Activated CD8-positive, alpha-beta T cell treated with anti-CD3 and anti-CD28 coated beads, Interleukin-2, amount 10 ng/mL, durations not matched to agents 7 days and 5 days (primary cell): ENCODE measurements around the gene CCDC91. TPM values are rescaled to one million over a fixed set of nuclear protein-coding genes. Genes with fewer than 3 reads are reported as not detected.

ENCODE experiments used
- ATAC-seq: fragments of 150-1000 bp; cut with Tn5 transposase; one replicate; pipeline ENCODE4 v1.10.0; 2021; ENCODE audit warnings: moderate library complexity
- CTCF ChIA-PET: fragments of 350-600 bp; sonication (Branson Sonifier 250); formaldehyde crosslinking; loops from one replicate; lab custom pipeline; 2021; ENCODE audit warnings: antibody characterized with exemption; lab: Charles Lee
- POLR2A ChIA-PET: fragments of 350-600 bp; sonication (Branson Sonifier 250); formaldehyde crosslinking; loops from one replicate; lab custom pipeline; 2021; ENCODE audit warnings: antibody characterized with exemption; lab: Charles Lee
- DNase-seq: peaks from one replicate; pipeline ENCODE4 v3.0.0-alpha.2; 2020
- H3K27ac Mint-ChIP-seq: one replicate; pipeline ENCODE4 v1.8.0; 2021; ENCODE audit warnings: mild to moderate bottlenecking, mixed read lengths
- H3K27me3 Mint-ChIP-seq: one replicate; pipeline ENCODE4 v1.8.0; 2021; ENCODE audit warnings: low read depth, mixed read lengths
- H3K36me3 Mint-ChIP-seq: one replicate; pipeline ENCODE4 v1.8.0; 2021; ENCODE audit warnings: low read depth, mixed read lengths
- H3K4me1 Mint-ChIP-seq: one replicate; pipeline ENCODE4 v1.8.0; 2021; ENCODE audit warnings: low read depth, mixed read lengths
- H3K4me3 Mint-ChIP-seq: one replicate; pipeline ENCODE4 v1.8.0; 2021; ENCODE audit warnings: mild to moderate bottlenecking, mixed read lengths
- H3K9me3 Mint-ChIP-seq: one replicate; pipeline ENCODE4 v1.8.0; 2022; ENCODE audit warnings: mixed read lengths; ENCODE audit not compliant: insufficient read depth
- total RNA-seq, 2 experiments: library from RNA; stranded (reverse); gene quantifications; one replicate each; pipeline ENCODE4 v1.2.3, GENCODE V29; 2021

Gene CCDC91
- total RNA-seq, 2 experiments from 2014 or later, result 18.4 to 23.4 TPM

DNA sequence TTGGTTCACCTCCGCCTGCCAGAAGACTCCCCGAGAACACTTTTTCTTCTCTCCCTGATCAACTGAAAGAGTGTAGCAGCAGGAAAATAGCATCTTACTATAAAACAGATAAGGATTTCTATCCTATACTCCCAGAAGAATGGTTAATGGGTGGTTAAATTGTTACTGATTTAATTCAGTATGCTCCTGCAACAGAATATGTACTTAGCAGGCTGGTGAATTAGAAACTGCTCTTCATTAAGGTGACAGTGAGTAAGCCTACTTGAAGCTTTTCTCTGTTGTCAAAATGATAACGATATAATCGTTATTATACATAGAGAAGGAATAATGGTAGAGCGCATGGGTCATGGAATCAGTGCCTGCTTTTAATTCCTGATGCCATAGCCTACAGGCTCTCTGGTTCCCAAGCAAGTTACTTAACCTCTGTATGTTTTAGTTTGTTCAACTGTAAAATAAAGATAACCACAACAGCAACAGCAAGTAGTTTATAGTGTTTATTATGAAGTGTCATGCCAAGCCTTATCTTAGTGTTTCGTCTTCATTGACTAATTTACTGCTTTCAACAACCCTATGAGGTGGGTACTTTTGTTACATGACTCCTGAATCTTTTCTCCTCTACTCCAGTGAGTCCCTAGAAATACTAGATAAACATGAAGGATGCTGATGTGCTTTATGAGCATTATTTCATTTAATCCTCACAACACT is 392.6 kb downstream of the CCDC91 start:
- H3K36me3 Mint-ChIP-seq, result no peaks in the 10 kb centered on the region
- H3K4me3 Mint-ChIP-seq, result no peak overlapping the region
- H3K9me3 Mint-ChIP-seq, result no peaks in the 10 kb centered on the region
- ChIA-PET POLR2A (no interaction called here), CTCF (no interaction called here)
- DNase-seq, result no peak
- no peaks in the 10 kb centered on the region for H3K27me3 Mint-ChIP-seq
- no peak for ATAC-seq
- no peaks in the 10 kb centered on the region for H3K4me1 Mint-ChIP-seq
- no peak overlapping the region for H3K27ac Mint-ChIP-seq

DNA sequence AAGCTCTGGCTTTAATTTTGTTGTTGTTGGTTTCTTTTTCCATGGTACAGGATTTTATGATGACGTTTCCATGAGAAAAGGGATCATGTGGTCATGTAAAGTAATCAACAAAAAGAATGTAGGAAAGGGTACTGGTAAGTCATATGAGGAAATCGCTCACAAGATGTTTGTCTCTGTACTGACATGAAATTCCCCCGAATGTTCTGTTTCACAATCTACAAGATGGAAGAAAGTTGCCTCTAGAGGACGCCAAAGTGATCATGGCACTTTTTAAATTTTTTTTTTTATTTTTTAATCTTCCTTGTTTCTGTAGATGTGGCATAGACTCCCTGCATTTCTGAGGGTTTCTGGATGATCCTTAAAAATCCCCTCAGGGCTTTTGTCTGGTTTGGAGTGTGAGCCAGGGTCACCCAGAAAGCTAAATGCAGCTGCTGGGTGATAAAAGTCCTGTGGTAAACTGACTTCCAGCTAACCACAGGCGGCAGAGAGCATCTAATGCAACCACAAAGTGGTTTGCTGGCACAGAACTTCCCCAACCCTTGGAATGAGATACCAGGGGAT is 393.5 kb downstream of the CCDC91 start:
- Mint-ChIP-seq H3K4me3 (no peak overlapping the region), H3K4me1 (no peaks in the 10 kb centered on the region), H3K27me3 (no peaks in the 10 kb centered on the region), H3K36me3 (no peaks in the 10 kb centered on the region), H3K9me3 (no peaks in the 10 kb centered on the region), H3K27ac (no peak overlapping the region)
- ChIA-PET POLR2A (no interaction called here), CTCF (no interaction called here)
- ATAC-seq, result no peak
- no peak for DNase-seq

DNA sequence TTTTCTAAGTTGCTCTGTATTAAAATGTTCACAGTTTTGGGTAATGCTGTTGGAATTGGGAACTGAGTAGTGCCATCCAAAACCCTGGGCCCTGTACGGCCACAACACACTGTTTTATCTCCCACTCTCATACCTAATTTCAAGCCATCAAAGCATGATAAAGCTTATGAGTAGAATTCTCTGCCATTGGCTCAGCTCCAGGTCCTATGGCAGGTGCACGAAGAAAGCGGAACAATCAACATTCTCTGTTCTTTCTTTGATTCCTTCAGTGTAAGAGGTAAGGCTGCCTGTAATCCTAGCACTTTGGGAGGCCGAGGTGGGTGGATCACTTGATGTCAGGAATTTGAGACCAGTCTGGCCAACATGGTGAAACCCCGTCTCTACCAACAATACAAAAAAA is 394.9 kb downstream of the CCDC91 start:
- H3K36me3 Mint-ChIP-seq, result no peaks in the 10 kb centered on the region
- no peaks in the 10 kb centered on the region for H3K27me3 Mint-ChIP-seq
- ATAC-seq, result no peak
- POLR2A ChIA-PET, result interaction anchor here (0.8 kb wide), 1 partner anchor 395 kb away, joined by 4 read pairs; no protein-coding TSS in a partner anchor
- no peak overlapping the region for H3K27ac Mint-ChIP-seq
- H3K4me1 Mint-ChIP-seq, result no peaks in the 10 kb centered on the region
- CTCF ChIA-PET, result no interaction called here
- H3K9me3 Mint-ChIP-seq, result no peaks in the 10 kb centered on the region
- no peak for DNase-seq
- H3K4me3 Mint-ChIP-seq, result no peak overlapping the region

DNA sequence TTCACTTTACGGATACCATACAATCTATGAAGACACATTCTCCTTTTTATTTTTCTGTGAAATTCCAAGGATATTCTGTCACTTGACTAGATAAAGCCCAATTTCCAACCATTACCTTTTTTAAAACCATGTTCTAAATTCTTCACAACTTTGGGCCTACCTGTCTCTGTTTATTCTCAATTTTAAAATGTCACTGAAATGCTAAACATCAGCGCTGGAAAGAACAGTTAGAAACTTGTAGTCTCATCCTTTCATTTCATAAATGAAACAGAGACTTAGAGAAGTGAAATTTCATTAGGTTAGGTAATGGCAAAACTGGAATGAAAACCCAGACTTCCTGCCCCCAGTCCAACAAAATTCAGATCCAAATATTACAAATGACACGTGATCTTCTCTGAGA is 396.2 kb downstream of the CCDC91 start:
- Mint-ChIP-seq H3K27ac (no peak overlapping the region), H3K9me3 (no peaks in the 10 kb centered on the region), H3K27me3 (no peaks in the 10 kb centered on the region), H3K4me1 (no peaks in the 10 kb centered on the region), H3K36me3 (no peaks in the 10 kb centered on the region), H3K4me3 (no peak overlapping the region)
- ChIA-PET CTCF (no interaction called here), POLR2A (no interaction called here)
- ATAC-seq (no peak), DNase-seq (no peak)

DNA sequence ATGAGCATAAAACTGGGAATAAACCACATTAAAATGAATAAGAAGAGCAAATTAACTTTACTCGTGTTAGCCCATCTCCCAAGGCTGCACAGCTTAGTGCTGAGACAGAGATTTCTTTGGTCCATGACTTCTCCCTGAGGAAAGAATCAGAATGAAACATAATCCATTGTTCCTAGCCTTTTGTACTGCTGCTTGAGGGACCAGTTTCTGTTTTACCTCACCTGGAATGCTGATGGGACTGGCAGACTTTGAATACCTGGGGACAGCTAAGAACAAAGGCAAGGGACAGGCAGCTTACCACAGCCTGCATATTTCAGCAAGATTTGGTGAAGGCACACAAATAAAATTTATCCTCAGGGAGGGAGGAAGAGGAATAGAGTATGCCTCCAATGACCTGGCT is 401.6 kb downstream of the CCDC91 start:
- ChIA-PET POLR2A (no interaction called here), CTCF (no interaction called here)
- no peak overlapping the region for H3K4me3 Mint-ChIP-seq
- H3K27me3 Mint-ChIP-seq, result peaks cover 2% of the 10 kb centered on the region
- no peak for ATAC-seq
- H3K36me3 Mint-ChIP-seq, result no peaks in the 10 kb centered on the region
- no peak overlapping the region for H3K27ac Mint-ChIP-seq
- DNase-seq, result no peak
- H3K4me1 Mint-ChIP-seq, result no peaks in the 10 kb centered on the region
- peaks cover 5% of the 10 kb centered on the region for H3K9me3 Mint-ChIP-seq

Other genes starting within 250 kb of the CCDC91 start
- gene PTHLH, start 217.7 kb upstream of the CCDC91 start, total RNA-seq, result not detected